Body of pancreas (tissue), 4 donors: ENCODE measurements around the gene AUH. TPM values are rescaled to one million over a fixed set of nuclear protein-coding genes. Genes with fewer than 3 reads are reported as not detected.

Experiments used
- ATAC-seq: fragments of 150-250 bp; one replicate; pipeline ENCODE4 v1.9.1; 2016
- DNase-seq, 4 donors: peaks; one replicate each; pipeline ENCODE4 v3.0.0-alpha.2; 2019
- H3K27ac ChIP-seq, 4 donors: fragments of 200-600 bp; sonication (generic); 1 replicate in 3 of 4; 2 replicates in 1 of 4; pipeline versions ENCODE4 v1.5.1 to v1.6.1; 2016 to 2019; ENCODE audit warnings: mild to moderate bottlenecking in 1 of 4, mixed read lengths in 1 of 4, moderate library complexity in 1 of 4
- H3K27me3 ChIP-seq, 2 donors: fragments of 200-600 bp; sonication (generic); one replicate each; pipeline ENCODE4 v1.6.0; 2016; ENCODE audit warnings: mild to moderate bottlenecking in 1 of 2
- H3K36me3 ChIP-seq, 2 donors: fragments of 200-600 bp; sonication (generic); replicated peaks in 1 of 2; 2 replicates each; pipeline ENCODE4 v1.5.1; 2016; ENCODE audit warnings: low read depth in 2 of 2; ENCODE audit not compliant: insufficient read depth in 1 of 2
- H3K4me1 ChIP-seq: fragments of 200-600 bp; sonication (generic); one replicate; pipeline ENCODE4 v1.6.0; 2016
- H3K4me3 ChIP-seq, 2 donors: fragments of 200-600 bp; sonication (generic); 1 replicate in 1 of 2; 2 replicates in 1 of 2; pipeline ENCODE4 v1.5.1; 2016 to 2019
- H3K9me3 ChIP-seq, 3 donors: fragments of 200-600 bp; sonication (generic); 1 replicate in 2 of 3; 2 replicates in 1 of 3; pipeline ENCODE4 v1.5.1; 2016
- POLR2A ChIP-seq, 3 donors: fragments of 450-650 bp; IDR thresholded peaks; one replicate each; pipeline ENCODE4 v1.6.1; 2016; ENCODE audit warnings: antibody characterized with exemption in 3 of 3, mild to moderate bottlenecking in 2 of 3
- WGBS, 2 donors: methylation state at CpG; one replicate each; pipeline ENCODE4 v1.1.5; 2017; 5-methylcytosine and 5-hydroxymethylcytosine counted together
- intact Hi-C: fragments of 100-400 bp; cut with DNase I; formaldehyde crosslinking; loops from one replicate; pipeline ENCODE4 v1.15.1; 2023
- total RNA-seq, 2 donors: library from RNA; depleted of rRNA; stranded (reverse); fragments of >200 nt; gene quantifications; one replicate each; pipeline ENCODE4 v1.1.0, GENCODE V29; 2016
- TF ChIP-seq, protein P1 (sequence below), 7 experiments: fragments of 450-650 bp in 4 of 7; fragments of 200-600 bp in 3 of 7; sonication (generic) in 3 of 7; IDR thresholded peaks; one replicate each; pipeline ENCODE4 v1.5.1; 2016 to 2019; ENCODE audit warnings: antibody characterized with exemption in 7 of 7

The AUH gene
- total RNA-seq, 2 donors from 2014 or later: 47.7 to 75.8 TPM

DNA sequence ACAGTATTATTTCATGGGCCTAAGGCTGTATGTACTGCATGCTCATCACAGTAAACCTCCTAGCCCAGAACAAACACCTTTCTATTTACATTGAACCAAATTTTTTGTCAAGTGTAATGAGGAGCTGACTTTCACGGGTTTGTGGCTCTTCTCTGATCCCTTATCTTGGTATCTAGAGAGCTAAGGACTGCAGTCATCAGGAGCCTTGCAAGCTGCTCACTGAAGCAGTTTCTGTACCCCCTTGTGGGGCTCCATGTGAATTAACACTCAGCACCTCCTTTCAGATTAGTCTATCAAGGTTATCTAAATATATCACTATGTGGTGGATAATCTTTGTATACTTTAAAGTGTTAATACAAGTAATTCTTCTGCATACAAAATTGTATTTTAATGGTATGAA lies 108.2 kb downstream of the AUH start:
- Histone ChIP-seq H3K9me3 (no peaks in the 10 kb centered on the region), H3K36me3 (no peaks in the 10 kb centered on the region), H3K27me3 (no peaks in the 10 kb centered on the region), H3K4me3 (no peak overlapping the region), H3K4me1 (no peaks in the 10 kb centered on the region), H3K27ac (no peak overlapping the region)
- TF ChIP-seq POLR2A (IDR thresholded peaks at IDR 0.05): no peak
- TF ChIP-seq, protein P1, sequence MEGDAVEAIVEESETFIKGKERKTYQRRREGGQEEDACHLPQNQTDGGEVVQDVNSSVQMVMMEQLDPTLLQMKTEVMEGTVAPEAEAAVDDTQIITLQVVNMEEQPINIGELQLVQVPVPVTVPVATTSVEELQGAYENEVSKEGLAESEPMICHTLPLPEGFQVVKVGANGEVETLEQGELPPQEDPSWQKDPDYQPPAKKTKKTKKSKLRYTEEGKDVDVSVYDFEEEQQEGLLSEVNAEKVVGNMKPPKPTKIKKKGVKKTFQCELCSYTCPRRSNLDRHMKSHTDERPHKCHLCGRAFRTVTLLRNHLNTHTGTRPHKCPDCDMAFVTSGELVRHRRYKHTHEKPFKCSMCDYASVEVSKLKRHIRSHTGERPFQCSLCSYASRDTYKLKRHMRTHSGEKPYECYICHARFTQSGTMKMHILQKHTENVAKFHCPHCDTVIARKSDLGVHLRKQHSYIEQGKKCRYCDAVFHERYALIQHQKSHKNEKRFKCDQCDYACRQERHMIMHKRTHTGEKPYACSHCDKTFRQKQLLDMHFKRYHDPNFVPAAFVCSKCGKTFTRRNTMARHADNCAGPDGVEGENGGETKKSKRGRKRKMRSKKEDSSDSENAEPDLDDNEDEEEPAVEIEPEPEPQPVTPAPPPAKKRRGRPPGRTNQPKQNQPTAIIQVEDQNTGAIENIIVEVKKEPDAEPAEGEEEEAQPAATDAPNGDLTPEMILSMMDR (IDR thresholded peaks at IDR 0.05): no peak
- ATAC-seq (no peak), DNase-seq (no peak)
- WGBS, 2 donors: 53 to 63% methylated on average over 1 of the region's 1 CpG
- intact Hi-C loops: no loop called here

DNA sequence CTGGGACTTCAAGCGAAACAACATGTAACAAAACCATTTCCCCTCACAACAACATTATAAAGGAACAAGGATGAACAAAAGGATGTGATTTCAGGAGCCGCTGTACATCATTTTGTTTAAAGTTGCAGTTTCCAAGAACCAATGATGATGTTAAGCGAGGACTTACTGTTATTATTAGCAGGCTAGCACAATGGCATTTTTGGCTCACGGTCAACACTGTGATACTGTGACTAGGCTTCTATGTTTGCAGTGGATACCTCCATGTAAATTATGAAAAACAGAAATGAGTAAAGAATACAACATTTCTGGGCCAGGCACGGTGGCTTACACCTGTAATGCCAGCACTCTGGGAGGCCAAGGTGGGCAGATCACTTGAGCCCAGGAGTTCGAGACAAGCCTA lies 113.0 kb downstream of the AUH start:
- Histone ChIP-seq H3K27me3 (no peaks in the 10 kb centered on the region), H3K4me3 (no peak overlapping the region), H3K27ac (no peak overlapping the region), H3K4me1 (no peaks in the 10 kb centered on the region), H3K36me3 (no peaks in the 10 kb centered on the region), H3K9me3 (no peaks in the 10 kb centered on the region)
- intact Hi-C loops: no loop called here
- ATAC-seq (no peak), DNase-seq (no peak)
- TF ChIP-seq, protein P1 (IDR thresholded peaks at IDR 0.05): no peak
- no peak for TF ChIP-seq POLR2A (IDR thresholded peaks at IDR 0.05)
- WGBS, 2 donors: 93 to 98% methylated on average over 6 of the region's 6 CpGs

DNA sequence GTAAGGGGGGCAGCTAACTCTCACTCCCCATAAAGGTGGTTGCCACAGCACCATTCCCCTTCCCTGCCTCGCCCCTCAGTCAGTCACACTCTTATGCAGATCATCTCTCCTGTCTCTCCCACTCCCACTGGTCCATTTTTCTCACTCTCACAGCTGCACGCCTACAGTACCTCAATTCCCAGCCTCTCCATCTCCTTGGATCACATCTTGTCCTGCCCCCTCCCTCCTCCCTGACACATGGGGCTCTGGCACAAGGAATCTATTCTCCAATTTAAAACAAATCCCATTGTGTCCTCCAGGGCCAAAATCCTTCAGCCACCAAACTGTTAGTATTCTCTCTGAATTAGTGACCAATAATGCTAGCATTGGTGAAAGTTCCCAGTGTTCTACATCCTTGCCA lies 114.4 kb downstream of the AUH start:
- ATAC-seq: no peak
- H3K9me3 ChIP-seq: no peaks in the 10 kb centered on the region
- no peak for DNase-seq
- H3K36me3 ChIP-seq: no peaks in the 10 kb centered on the region
- 90 to 100% methylated on average over 2 of the region's 2 CpGs for WGBS, 2 donors
- H3K27ac ChIP-seq: no peak overlapping the region
- TF ChIP-seq POLR2A (IDR thresholded peaks at IDR 0.05): no peak
- TF ChIP-seq, protein P1 (IDR thresholded peaks at IDR 0.05): no peak
- peaks cover 2% of the 10 kb centered on the region for H3K4me1 ChIP-seq
- no peak overlapping the region for H3K4me3 ChIP-seq
- no peaks in the 10 kb centered on the region for H3K27me3 ChIP-seq
- intact Hi-C loops: no loop called here

DNA sequence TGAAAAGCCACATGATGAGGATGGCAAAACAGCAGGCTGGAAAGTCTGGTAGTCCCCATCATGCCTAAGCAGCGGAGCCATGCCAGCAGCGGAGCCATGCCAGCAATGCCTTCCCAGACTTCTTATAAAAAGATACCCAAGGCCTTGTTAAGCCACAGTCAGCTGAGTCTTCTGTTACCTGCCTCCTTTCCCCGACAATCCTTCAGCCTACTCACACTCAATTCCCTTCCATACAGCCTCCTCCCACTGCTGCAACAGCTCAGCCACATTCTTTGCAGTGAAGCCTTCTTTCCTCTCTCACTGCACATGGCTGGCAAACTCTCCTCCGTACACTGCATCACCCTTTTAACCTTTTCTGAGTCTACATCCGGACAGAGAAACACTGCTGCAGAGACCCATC lies 114.9 kb downstream of the AUH start:
- H3K9me3 ChIP-seq: no peaks in the 10 kb centered on the region
- no peaks in the 10 kb centered on the region for H3K27me3 ChIP-seq
- no peak for TF ChIP-seq POLR2A (IDR thresholded peaks at IDR 0.05)
- TF ChIP-seq, protein P1 (IDR thresholded peaks at IDR 0.05): no peak
- no peak for DNase-seq
- intact Hi-C loops: no loop called here
- H3K4me3 ChIP-seq: no peak overlapping the region
- ATAC-seq: no peak
- 82 to 84% methylated on average over 5 of the region's 5 CpGs for WGBS, 2 donors
- H3K4me1 ChIP-seq: peaks cover 6% of the 10 kb centered on the region
- no peaks in the 10 kb centered on the region for H3K36me3 ChIP-seq
- H3K27ac ChIP-seq: no peak overlapping the region

DNA sequence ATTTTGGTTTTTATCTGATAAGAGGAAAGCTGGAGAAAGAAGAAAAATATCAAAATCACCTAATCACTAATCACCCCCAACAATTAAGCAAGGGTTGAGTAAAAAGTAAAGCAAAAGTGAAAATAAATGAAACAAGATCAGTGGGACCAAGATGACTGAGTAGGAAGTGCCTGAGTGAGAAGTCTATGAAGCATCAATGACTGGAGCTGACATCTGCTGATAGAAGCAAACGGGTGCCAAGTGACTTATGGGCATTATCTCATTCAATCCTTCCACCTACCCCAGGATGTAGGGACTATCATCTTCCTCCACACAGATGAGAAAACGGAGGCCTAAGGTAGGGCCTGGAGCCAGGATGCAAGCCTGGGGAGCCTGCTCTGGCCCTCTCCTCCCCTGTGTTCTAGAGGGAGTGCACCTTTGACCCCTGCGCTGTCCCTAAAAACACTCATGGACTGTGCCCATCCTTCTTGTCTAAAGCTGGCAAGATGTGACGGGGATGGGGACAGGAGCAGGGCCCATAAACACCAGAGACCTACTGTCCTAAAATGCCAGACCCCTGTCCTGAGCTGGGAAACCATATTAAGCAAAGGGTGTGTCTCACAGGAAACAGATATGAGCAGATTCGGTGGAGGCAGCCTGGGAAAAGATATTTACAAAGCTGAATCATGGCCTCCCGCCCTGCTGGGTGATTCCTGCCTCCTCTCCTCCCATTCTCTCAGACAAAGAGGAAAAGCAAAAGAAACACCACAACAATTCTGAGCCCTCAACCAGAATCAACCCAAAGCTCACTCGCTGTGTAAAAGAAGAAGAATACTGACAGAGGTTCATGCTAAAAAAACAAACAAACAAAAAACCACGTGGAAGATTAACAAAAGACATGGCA lies 116.0 kb downstream of the AUH start:
- Histone ChIP-seq H3K27me3 (no peaks in the 10 kb centered on the region), H3K36me3 (no peaks in the 10 kb centered on the region), H3K27ac (no peak overlapping the region), H3K4me1 (peaks cover 7% of the 10 kb centered on the region), H3K4me3 (no peak overlapping the region), H3K9me3 (no peaks in the 10 kb centered on the region)
- DNase-seq: no peak
- no peak for ATAC-seq
- intact Hi-C loops: no loop called here
- TF ChIP-seq, protein P1 (IDR thresholded peaks at IDR 0.05): no peak
- TF ChIP-seq POLR2A (IDR thresholded peaks at IDR 0.05): no peak
- 69% methylated on average over 8 of the region's 8 CpGs for WGBS, 2 donors
